Measurements from ENCODE around the gene EPHA6. TPM values are rescaled to one million over a fixed set of nuclear protein-coding genes. Genes with fewer than 3 reads are reported as not detected.

Gene EPHA6
- total and polyA plus RNA-seq, 7 donors: 0.04 TPM; not detected in 6

GRCh38 chr3:97430601-97431000 is 616.2 kb downstream of the EPHA6 start:
- no peaks in the 10 kb centered on the region for H3K36me3 ChIP-seq (ENCODE audit: insufficient read depth in 1 of 2, low read depth in 1 of 2)
- H3K9me3 ChIP-seq: no peaks in the 10 kb centered on the region
- no peaks in the 10 kb centered on the region for H3K4me1 ChIP-seq
- intact Hi-C loops (cut with DNase I): no loop called here
- no peak for TF ChIP-seq CTCF (IDR thresholded peaks at IDR 0.05)
- WGBS, 3 donors: 37 to 40% (median 39%) methylated on average over 2 of the region's 2 CpGs
- no peak overlapping the region for H3K27ac ChIP-seq
- DNase-seq (no peak), ATAC-seq (no peak)
- H3K4me3 ChIP-seq: no peak overlapping the region
- H3K27me3 ChIP-seq (ENCODE audit: insufficient read depth in 3 of 3, low read length in 2 of 3): no peaks in the 10 kb centered on the region

- no peak for ATAC-seq
- WGBS, 3 donors: 58 to 78% (median 65%) methylated on average over 2 of the region's 2 CpGs
- no peak overlapping the region for H3K27ac ChIP-seq
- DNase-seq: no peak
- intact Hi-C loops (cut with DNase I): no loop called here
- H3K4me1 ChIP-seq: no peaks in the 10 kb centered on the region
- TF ChIP-seq CTCF (IDR thresholded peaks at IDR 0.05): no peak
- no peaks in the 10 kb centered on the region for H3K27me3 ChIP-seq (ENCODE audit: insufficient read depth in 3 of 3, low read length in 2 of 3)
- no peaks in the 10 kb centered on the region for H3K36me3 ChIP-seq (ENCODE audit: insufficient read depth in 1 of 2, low read depth in 1 of 2)
- H3K9me3 ChIP-seq: no peaks in the 10 kb centered on the region
- H3K4me3 ChIP-seq: no peak overlapping the region
These were observed 618.5 kb downstream of the EPHA6 start for GRCh38 chr3:97432914-97433313.

- Histone ChIP-seq H3K27ac (no peak overlapping the region), H3K4me3 (no peak overlapping the region), H3K27me3 (ENCODE audit: insufficient read depth in 3 of 3, low read length in 2 of 3) (no peaks in the 10 kb centered on the region), H3K4me1 (no peaks in the 10 kb centered on the region), H3K9me3 (no peaks in the 10 kb centered on the region), H3K36me3 (ENCODE audit: insufficient read depth in 1 of 2, low read depth in 1 of 2) (no peaks in the 10 kb centered on the region)
- 86 to 93% (median 89%) methylated on average over 1 of the region's 1 CpG for WGBS, 3 donors
- no peak for TF ChIP-seq CTCF (IDR thresholded peaks at IDR 0.05)
- DNase-seq (no peak), ATAC-seq (no peak)
- intact Hi-C loops (cut with DNase I): no loop called here
These were observed 623.7 kb downstream of the EPHA6 start for GRCh38 chr3:97438131-97438530.

GRCh38 chr3:97439373-97439772 is 625.0 kb downstream of the EPHA6 start:
- ATAC-seq (no peak), DNase-seq (no peak)
- WGBS, 3 donors: 76 to 81% (median 80%) methylated on average over 1 of the region's 1 CpG
- Histone ChIP-seq H3K9me3 (no peaks in the 10 kb centered on the region), H3K27me3 (ENCODE audit: insufficient read depth in 3 of 3, low read length in 2 of 3) (no peaks in the 10 kb centered on the region), H3K27ac (no peak overlapping the region), H3K4me3 (no peak overlapping the region), H3K36me3 (ENCODE audit: insufficient read depth in 1 of 2, low read depth in 1 of 2) (no peaks in the 10 kb centered on the region), H3K4me1 (no peaks in the 10 kb centered on the region)
- intact Hi-C loops (cut with DNase I): no loop called here
- no peak for TF ChIP-seq CTCF (IDR thresholded peaks at IDR 0.05)

- Histone ChIP-seq H3K4me3 (no peak overlapping the region), H3K27ac (no peak overlapping the region), H3K4me1 (no peaks in the 10 kb centered on the region), H3K9me3 (no peaks in the 10 kb centered on the region), H3K27me3 (ENCODE audit: insufficient read depth in 3 of 3, low read length in 2 of 3) (no peaks in the 10 kb centered on the region), H3K36me3 (ENCODE audit: insufficient read depth in 1 of 2, low read depth in 1 of 2) (no peaks in the 10 kb centered on the region)
- 15 to 21% (median 20%) methylated on average over 1 of the region's 1 CpG for WGBS, 3 donors
- no peak for DNase-seq
- ATAC-seq: no peak
- intact Hi-C loops (cut with DNase I): no loop called here
- no peak for TF ChIP-seq CTCF (IDR thresholded peaks at IDR 0.05)
These were observed 649.6 kb downstream of the EPHA6 start for GRCh38 chr3:97464035-97464434.
